Activated CD8-positive, alpha-beta memory T cell treated with anti-CD3 and anti-CD28 coated beads for 36 hours (primary cell): ENCODE results near the gene VCX. TPM values are rescaled to one million over a fixed set of nuclear protein-coding genes. Genes with fewer than 3 reads are reported as not detected.
"Not testable (repeated sequence)": the region's sequence is repeated elsewhere in the genome, so short reads cannot be mapped to it uniquely, and the experiment has no call there.

Source experiments
- CTCF ChIA-PET: fragments of 350-600 bp; sonication (Branson Sonifier 250); formaldehyde crosslinking; loops from one replicate; lab custom pipeline; 2021; ENCODE audit warnings: antibody characterized with exemption; lab: Charles Lee
- POLR2A ChIA-PET: fragments of 350-600 bp; sonication (Branson Sonifier 250); formaldehyde crosslinking; loops from one replicate; lab custom pipeline; 2021; ENCODE audit warnings: antibody characterized with exemption; lab: Charles Lee
- total RNA-seq, 2 experiments: library from RNA; stranded (reverse); gene quantifications; one replicate each; pipeline ENCODE4 v1.2.3, GENCODE V29; 2021

Gene VCX
- not detected for total RNA-seq

DNA sequence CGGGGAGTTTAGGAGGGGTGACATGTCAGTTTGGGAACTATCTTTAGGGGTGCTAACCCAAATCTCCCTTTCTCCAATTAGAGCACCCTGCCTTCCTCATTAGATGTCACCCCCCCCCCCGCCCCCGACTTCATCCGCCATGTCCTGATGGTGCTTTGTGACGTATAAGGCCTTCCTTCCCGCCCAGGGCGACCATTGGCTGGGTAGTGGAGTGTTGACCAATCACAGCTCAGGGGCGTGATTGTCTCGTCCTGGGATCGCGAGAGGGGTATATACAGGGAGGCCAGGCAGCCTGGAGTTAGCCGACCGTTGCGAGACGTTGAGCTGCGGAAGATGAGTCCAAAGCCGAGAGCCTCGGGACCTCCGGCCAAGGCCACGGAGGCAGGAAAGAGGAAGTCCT, at the start of gene VCX:
Gene VCX (plus strand): TSS at position 301 of the 400 bp plus-strand sequence. CDS start 33 bp downstream, at position 334.
- POLR2A ChIA-PET, CTCF ChIA-PET: not testable (repeated sequence)

DNA sequence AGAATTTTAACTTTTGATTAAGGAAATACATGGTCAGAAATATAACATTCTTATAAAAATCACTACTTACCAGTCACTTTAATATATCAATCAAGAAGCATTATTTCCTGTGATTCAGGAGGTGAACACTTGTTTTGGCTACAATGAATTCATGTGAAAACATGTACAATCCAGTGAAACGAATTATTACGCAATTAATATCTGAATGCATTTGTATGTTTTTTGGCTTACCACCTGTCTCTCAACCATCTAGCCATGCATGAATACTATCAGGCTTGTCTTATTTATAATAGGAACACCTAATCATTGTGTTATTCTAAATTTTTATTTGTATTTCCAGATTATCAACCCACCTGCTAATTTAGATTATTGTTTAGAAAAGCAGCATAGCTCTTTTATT, 44.6 kb upstream of the VCX start:
- ChIA-PET CTCF (no interaction called here), POLR2A (no interaction called here)

DNA sequence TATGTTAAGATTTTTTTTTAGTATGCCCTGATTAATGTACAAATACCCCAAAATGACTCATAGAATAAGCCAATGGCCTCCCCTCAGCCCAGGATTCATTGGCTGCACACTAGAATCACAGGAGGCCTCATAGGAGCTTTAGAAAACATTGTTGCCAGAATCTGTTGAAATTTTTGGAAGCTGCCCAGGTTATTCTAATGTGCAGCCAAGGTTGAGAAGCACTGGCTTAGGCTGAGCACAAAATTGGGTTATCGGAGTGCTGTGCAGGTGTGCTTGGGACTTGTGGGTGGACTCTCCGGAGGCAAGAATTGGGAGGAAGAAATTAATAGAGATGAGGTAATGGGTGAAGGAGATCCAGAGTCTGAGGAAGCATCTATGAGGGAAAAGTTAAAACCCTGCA, 41.3 kb upstream of the VCX start:
- ChIA-PET CTCF (no interaction called here), POLR2A (no interaction called here)

- POLR2A ChIA-PET, result no interaction called here
- CTCF ChIA-PET, result no interaction called here
Observed at GRCh38 chrX:7815166-7815805, 27.7 kb upstream of the VCX start.

DNA sequence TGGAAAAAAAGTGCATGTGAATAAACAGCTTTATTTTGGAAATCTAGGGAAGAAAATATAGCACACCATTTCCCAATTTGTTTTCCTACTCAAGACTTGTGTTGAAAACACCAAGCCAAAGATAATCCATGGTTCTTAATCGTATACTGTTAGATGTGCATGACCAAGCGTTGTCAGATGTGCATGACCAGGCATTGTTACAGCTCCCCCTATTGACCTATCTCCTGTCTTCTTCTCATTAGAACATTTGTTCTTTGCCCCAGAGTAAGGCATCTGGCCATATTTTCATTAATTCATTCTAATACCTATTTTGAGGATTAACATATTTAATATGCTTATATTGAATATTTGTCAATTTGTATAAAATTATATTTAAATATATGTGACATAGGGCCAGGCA, 14.4 kb upstream of the VCX start:
- POLR2A ChIA-PET, result no interaction called here
- CTCF ChIA-PET, result no interaction called here

- ChIA-PET CTCF (no interaction called here), POLR2A (no interaction called here)
Observed at GRCh38 chrX:7841084-7841805, 1.7 kb upstream of the VCX start.

DNA sequence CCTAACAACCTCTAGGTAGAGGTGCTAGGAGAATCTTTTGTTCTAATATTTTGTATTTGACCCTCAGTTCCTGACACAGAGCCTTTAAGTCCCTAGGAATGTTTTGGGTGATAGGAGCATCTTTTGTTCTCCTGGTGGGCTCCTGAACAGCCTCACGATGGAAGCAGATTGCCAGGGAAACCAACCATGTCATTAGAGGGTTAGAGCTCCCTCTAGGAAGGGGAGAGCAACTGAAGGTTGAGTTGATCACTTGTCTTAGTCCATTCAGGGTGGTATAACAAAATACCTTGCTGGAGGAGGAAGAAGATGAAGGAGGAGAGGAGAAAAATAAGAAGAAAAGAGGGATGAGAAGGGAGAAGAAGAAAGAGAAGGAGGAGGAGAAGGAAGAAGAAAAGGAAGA, 9.2 kb downstream of the VCX start:
- ChIA-PET POLR2A (no interaction called here), CTCF (no interaction called here)

DNA sequence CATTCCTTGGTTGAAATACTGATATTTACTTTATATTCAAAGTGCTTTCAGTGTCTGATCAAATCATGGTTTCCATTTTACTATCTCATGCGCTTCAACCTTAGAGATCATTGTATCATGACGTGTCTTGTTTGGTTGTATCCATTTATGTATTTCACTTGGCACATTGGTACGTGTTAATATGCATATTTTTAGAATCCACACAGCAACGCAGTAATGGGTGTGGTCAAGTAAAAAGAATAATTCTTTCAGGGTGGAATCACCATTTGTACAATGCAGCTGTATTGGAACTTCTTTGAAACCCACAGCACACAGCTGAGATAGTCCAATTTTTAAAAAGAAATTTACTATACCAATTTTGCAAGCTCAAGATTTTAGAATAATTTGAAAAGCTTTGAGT, 29.1 kb downstream of the VCX start:
- ChIA-PET POLR2A (no interaction called here), CTCF (no interaction called here)

DNA sequence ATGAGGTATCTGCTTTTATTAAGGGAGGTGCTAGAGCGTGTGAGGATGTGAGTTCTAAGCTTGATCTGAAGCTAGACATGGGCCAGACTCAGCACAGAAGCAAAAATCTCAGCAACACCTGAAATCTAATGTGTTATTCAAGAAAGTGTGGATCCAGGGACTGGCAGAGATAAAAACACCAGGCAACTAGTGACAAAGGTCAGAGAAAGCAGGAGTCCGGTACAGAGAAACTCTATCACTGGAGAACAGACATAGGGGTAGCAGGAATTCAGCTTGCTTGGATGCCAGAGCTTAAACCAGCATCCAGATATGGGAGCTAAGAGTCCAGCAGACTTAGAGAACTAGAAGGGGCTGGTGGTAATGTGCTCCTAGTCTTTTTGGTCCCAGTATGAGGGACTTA, 34.0 kb downstream of the VCX start:
- ChIA-PET CTCF (no interaction called here), POLR2A (no interaction called here)

- ChIA-PET CTCF (no interaction called here), POLR2A (no interaction called here)
Observed at GRCh38 chrX:7889135-7889534, 46.2 kb downstream of the VCX start.

- POLR2A ChIA-PET, result no interaction called here
Observed at GRCh38 chrX:7889680-7890079, 46.7 kb downstream of the VCX start.

GRCh38 chrX:7891928-7892327, 49.0 kb downstream of the VCX start:
- ChIA-PET POLR2A (no interaction called here), CTCF (no interaction called here)

More at GRCh38 chrX:7889680-7890079, 46.7 kb downstream of the VCX start:
- CTCF ChIA-PET, result no interaction called here

Other genes starting within 250 kb of the VCX start
- 10 to 100 TPM in 1 of 2 experiments, 1 to 10 TPM in 1; 9.8 to 10.9 TPM for gene PNPLA4, start 84.2 kb downstream of the VCX start, total RNA-seq